Activated CD4-positive, alpha-beta memory T cell treated with anti-CD3 and anti-CD28 coated beads for 36 hours (primary cell): Measurements from ENCODE around the gene CAMK2D. TPM values are rescaled to one million over a fixed set of nuclear protein-coding genes. Genes with fewer than 3 reads are reported as not detected.

Source experiments
- CTCF ChIA-PET: fragments of 350-600 bp; sonication (Branson Sonifier 250); formaldehyde crosslinking; loops from one replicate; lab custom pipeline; 2021; ENCODE audit warnings: antibody characterized with exemption, inconsistent platforms; lab: Charles Lee
- POLR2A ChIA-PET: fragments of 350-600 bp; sonication (Branson Sonifier 250); formaldehyde crosslinking; loops from one replicate; lab custom pipeline; 2021; ENCODE audit warnings: antibody characterized with exemption; lab: Charles Lee
- DNase-seq: peaks from one replicate; pipeline ENCODE4 v3.0.0-alpha.2; 2020
- H3K27ac Mint-ChIP-seq: one replicate; pipeline ENCODE4 v1.8.0; 2021; ENCODE audit warnings: mixed read lengths
- H3K27me3 Mint-ChIP-seq: one replicate; pipeline ENCODE4 v1.8.0; 2021; ENCODE audit warnings: mixed read lengths
- H3K36me3 Mint-ChIP-seq: one replicate; pipeline ENCODE4 v1.8.0; 2021; ENCODE audit warnings: mixed read lengths
- H3K4me1 Mint-ChIP-seq: one replicate; pipeline ENCODE4 v1.8.0; 2021; ENCODE audit warnings: low read depth, mixed read lengths
- H3K4me3 Mint-ChIP-seq: one replicate; pipeline ENCODE4 v1.8.0; 2021; ENCODE audit warnings: mild to moderate bottlenecking, mixed read lengths
- H3K9me3 Mint-ChIP-seq: one replicate; pipeline ENCODE4 v1.8.0; 2021; ENCODE audit warnings: mixed read lengths
- intact Hi-C: fragments of 100-400 bp; cut with micrococcal nuclease; formaldehyde crosslinking; loops from one replicate; pipeline ENCODE4 v1.15.1; 2023
- total RNA-seq, 2 experiments: library from RNA; stranded (reverse); gene quantifications; one replicate each; pipeline ENCODE4 v1.2.3, GENCODE V29; 2021

Gene CAMK2D
- total RNA-seq, 2 experiments from 2014 or later = 82.5 to 82.9 TPM

GRCh38 chr4:113502476-113502875, 259.1 kb downstream of the CAMK2D start:
- POLR2A ChIA-PET = no interaction called here
- H3K36me3 Mint-ChIP-seq = peaks cover 46% of the 10 kb centered on the region
- H3K4me3 Mint-ChIP-seq = no peak overlapping the region
- no peaks in the 10 kb centered on the region for H3K27me3 Mint-ChIP-seq
- no peaks in the 10 kb centered on the region for H3K4me1 Mint-ChIP-seq
- CTCF ChIA-PET = no interaction called here
- intact Hi-C loops = no loop called here
- H3K9me3 Mint-ChIP-seq = no peaks in the 10 kb centered on the region
- H3K27ac Mint-ChIP-seq = no peak overlapping the region
- no peak for DNase-seq

GRCh38 chr4:113500424-113500823, 261.1 kb downstream of the CAMK2D start:
- no peak overlapping the region for H3K27ac Mint-ChIP-seq
- CTCF ChIA-PET = interaction anchor here (0.5 to 0.6 kb wide), 2 partner anchors 23 to 571 kb away, joined by 3 read pairs; no protein-coding TSS in a partner anchor
- peaks cover 58% of the 10 kb centered on the region for H3K36me3 Mint-ChIP-seq
- POLR2A ChIA-PET = no interaction called here
- no peaks in the 10 kb centered on the region for H3K27me3 Mint-ChIP-seq
- H3K4me3 Mint-ChIP-seq = no peak overlapping the region
- H3K4me1 Mint-ChIP-seq = no peaks in the 10 kb centered on the region
- H3K9me3 Mint-ChIP-seq = no peaks in the 10 kb centered on the region
- DNase-seq = no peak
- intact Hi-C loops = no loop called here

DNA sequence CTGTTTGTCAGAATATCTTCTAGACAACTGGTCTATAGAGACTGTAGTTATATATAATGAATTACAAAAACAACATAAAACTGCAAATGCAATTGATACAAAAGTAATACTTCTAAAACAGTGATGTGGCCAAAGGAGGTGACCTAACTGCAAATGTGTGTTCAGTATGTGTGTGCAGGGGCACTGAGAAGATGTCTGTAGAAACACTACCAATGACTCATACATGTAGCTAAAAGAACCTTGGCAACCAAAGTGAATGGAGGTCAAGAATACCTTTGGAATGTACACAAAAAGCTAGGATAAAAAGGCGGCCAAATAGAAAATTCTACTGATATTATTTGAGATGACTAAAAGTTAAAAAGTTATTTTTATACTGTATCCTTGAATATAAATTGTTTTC, 261.8 kb downstream of the CAMK2D start:
- no peaks in the 10 kb centered on the region for H3K27me3 Mint-ChIP-seq
- H3K36me3 Mint-ChIP-seq = peaks cover 58% of the 10 kb centered on the region
- H3K27ac Mint-ChIP-seq = no peak overlapping the region
- no peaks in the 10 kb centered on the region for H3K9me3 Mint-ChIP-seq
- DNase-seq = no peak
- H3K4me1 Mint-ChIP-seq = no peaks in the 10 kb centered on the region
- intact Hi-C loops = no loop called here
- CTCF ChIA-PET = interaction anchor here (0.6 kb wide), 1 partner anchor 24 kb away, joined by 3 read pairs; no protein-coding TSS in a partner anchor
- POLR2A ChIA-PET = interaction anchor here (0.6 kb wide), 1 partner anchor 845 kb away, joined by 3 read pairs; no protein-coding TSS in a partner anchor
- no peak overlapping the region for H3K4me3 Mint-ChIP-seq

DNA sequence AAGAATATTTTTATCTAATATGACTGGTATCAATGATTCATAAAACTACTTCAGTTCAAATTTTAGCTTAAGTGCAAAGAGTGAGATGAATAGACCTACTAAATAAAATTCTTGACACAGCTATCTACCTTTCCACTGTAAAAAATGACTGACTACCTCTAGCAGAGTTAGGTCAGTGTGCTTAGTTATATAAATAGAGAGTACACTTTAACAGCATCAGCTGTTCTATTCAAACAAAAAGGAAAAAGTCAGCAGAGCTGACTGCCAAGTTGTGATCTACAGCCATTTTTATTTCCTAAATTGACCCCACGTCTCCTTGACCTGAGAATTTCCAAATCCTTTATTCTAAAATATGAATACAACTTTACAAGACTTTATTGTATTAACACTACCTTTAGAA, 262.4 kb downstream of the CAMK2D start:
- Mint-ChIP-seq H3K4me3 (no peak overlapping the region), H3K27me3 (no peaks in the 10 kb centered on the region), H3K27ac (no peak overlapping the region), H3K36me3 (peaks cover 56% of the 10 kb centered on the region), H3K4me1 (no peaks in the 10 kb centered on the region), H3K9me3 (no peaks in the 10 kb centered on the region)
- ChIA-PET CTCF (no interaction called here), POLR2A (interaction anchor here (0.6 kb wide), 1 partner anchor 844 kb away, joined by 3 read pairs; no protein-coding TSS in a partner anchor)
- DNase-seq = no peak
- intact Hi-C loops = no loop called here

GRCh38 chr4:113497154-113497884, 264.2 kb downstream of the CAMK2D start:
- ChIA-PET CTCF (interaction anchor here (0.7 to 1.6 kb wide), 2 partner anchors 103 to 220 kb away, joined by 3 to 5 read pairs; no protein-coding TSS in a partner anchor), POLR2A (no interaction called here)
- Mint-ChIP-seq H3K4me3 (no peak overlapping the region), H3K9me3 (no peaks in the 10 kb centered on the region), H3K4me1 (no peaks in the 10 kb centered on the region), H3K27ac (no peak overlapping the region), H3K27me3 (no peaks in the 10 kb centered on the region), H3K36me3 (peaks cover 49% of the 10 kb centered on the region)
- intact Hi-C loops = no loop called here
- DNase-seq = no peak

- intact Hi-C loops = no loop called here
- Mint-ChIP-seq H3K4me3 (no peak overlapping the region), H3K4me1 (no peaks in the 10 kb centered on the region), H3K27me3 (no peaks in the 10 kb centered on the region), H3K36me3 (peaks cover 46% of the 10 kb centered on the region), H3K9me3 (no peaks in the 10 kb centered on the region), H3K27ac (no peak overlapping the region)
- ChIA-PET CTCF (interaction anchor here (0.7 to 1.6 kb wide), 4 partner anchors 102 to 450 kb away, joined by 3 to 5 read pairs (median 4); no protein-coding TSS in a partner anchor), POLR2A (no interaction called here)
- DNase-seq = no peak
These were observed 264.8 kb downstream of the CAMK2D start for GRCh38 chr4:113496698-113497097.

DNA sequence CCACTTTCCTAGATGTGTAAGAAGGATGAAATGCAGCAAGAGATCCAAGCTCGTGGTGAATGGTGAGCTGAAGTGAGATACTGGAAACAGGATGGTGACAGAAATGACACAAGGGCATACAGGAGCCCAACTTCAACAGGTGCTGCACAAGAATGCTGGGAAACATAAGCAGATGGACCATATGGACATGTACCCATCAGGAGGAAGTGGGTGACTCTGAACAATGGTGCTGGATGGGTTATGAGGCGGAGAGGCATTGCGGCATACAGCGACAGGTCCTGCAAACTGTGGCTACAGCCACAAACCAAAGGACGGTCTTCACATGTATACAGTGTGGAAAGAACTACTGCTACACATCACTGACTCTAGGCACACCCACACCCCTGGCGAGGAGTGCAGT, 265.7 kb downstream of the CAMK2D start:
- no peaks in the 10 kb centered on the region for H3K27me3 Mint-ChIP-seq
- no peak overlapping the region for H3K4me3 Mint-ChIP-seq
- H3K27ac Mint-ChIP-seq = no peak overlapping the region
- intact Hi-C loops = no loop called here
- ChIA-PET CTCF (interaction anchor here (1.0 kb wide), 1 partner anchor 451 kb away, joined by 4 read pairs; no protein-coding TSS in a partner anchor), POLR2A (no interaction called here)
- peaks cover 46% of the 10 kb centered on the region for H3K36me3 Mint-ChIP-seq
- no peak for DNase-seq
- H3K4me1 Mint-ChIP-seq = no peaks in the 10 kb centered on the region
- H3K9me3 Mint-ChIP-seq = no peaks in the 10 kb centered on the region

- H3K9me3 Mint-ChIP-seq = peaks cover 6% of the 10 kb centered on the region
- ChIA-PET CTCF (no interaction called here), POLR2A (no interaction called here)
- no peak overlapping the region for H3K4me3 Mint-ChIP-seq
- DNase-seq = no peak
- intact Hi-C loops = no loop called here
- peaks cover 7% of the 10 kb centered on the region for H3K4me1 Mint-ChIP-seq
- H3K27ac Mint-ChIP-seq = no peak overlapping the region
- H3K36me3 Mint-ChIP-seq = peaks cover 47% of the 10 kb centered on the region
- no peaks in the 10 kb centered on the region for H3K27me3 Mint-ChIP-seq
These were observed 278.4 kb downstream of the CAMK2D start for GRCh38 chr4:113483131-113483530.

GRCh38 chr4:113482325-113482724, 279.2 kb downstream of the CAMK2D start:
- CTCF ChIA-PET = no interaction called here
- no peaks in the 10 kb centered on the region for H3K27me3 Mint-ChIP-seq
- no peak overlapping the region for H3K4me3 Mint-ChIP-seq
- POLR2A ChIA-PET = no interaction called here
- H3K27ac Mint-ChIP-seq = no peak overlapping the region
- peaks cover 54% of the 10 kb centered on the region for H3K36me3 Mint-ChIP-seq
- peaks cover 8% of the 10 kb centered on the region for H3K9me3 Mint-ChIP-seq
- intact Hi-C loops = no loop called here
- H3K4me1 Mint-ChIP-seq = peaks cover 9% of the 10 kb centered on the region
- DNase-seq = no peak

DNA sequence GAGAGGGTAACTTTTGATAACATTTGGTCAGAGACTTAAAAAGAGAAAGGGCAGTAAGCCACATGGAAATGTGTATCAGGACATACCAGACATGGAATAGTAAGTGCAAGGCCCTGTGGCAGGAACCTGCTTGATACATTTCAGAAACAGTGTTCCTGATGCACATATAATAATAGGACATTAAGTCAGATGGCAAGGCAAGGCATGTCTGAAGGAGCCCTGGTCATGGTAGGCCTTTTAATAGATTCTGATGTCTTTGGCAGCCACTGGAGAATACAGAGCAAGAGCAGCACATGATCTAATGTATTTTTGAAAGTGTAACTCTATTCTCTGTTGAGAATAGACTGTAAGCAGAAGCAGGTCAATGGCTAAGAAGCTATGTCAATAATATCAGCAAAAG, 279.7 kb downstream of the CAMK2D start:
- H3K27me3 Mint-ChIP-seq = no peaks in the 10 kb centered on the region

GRCh38 chr4:113480109-113480508, 281.4 kb downstream of the CAMK2D start:
- Mint-ChIP-seq H3K27ac (no peak overlapping the region), H3K27me3 (no peaks in the 10 kb centered on the region), H3K9me3 (peaks cover 16% of the 10 kb centered on the region), H3K36me3 (peaks cover 61% of the 10 kb centered on the region), H3K4me3 (no peak overlapping the region), H3K4me1 (peaks cover 27% of the 10 kb centered on the region)
- intact Hi-C loops = no loop called here
- POLR2A ChIA-PET = no interaction called here
- CTCF ChIA-PET = no interaction called here
- DNase-seq = no peak

More for the DNA sequence above, 279.7 kb downstream of the CAMK2D start:
- H3K4me1 Mint-ChIP-seq = peaks cover 11% of the 10 kb centered on the region
- H3K9me3 Mint-ChIP-seq = peaks cover 11% of the 10 kb centered on the region
- H3K27ac Mint-ChIP-seq = no peak overlapping the region
- ChIA-PET CTCF (no interaction called here), POLR2A (no interaction called here)
- H3K36me3 Mint-ChIP-seq = peaks cover 54% of the 10 kb centered on the region
- H3K4me3 Mint-ChIP-seq = no peak overlapping the region
- DNase-seq = no peak
- intact Hi-C loops = no loop called here

- ChIA-PET CTCF (no interaction called here), POLR2A (no interaction called here)
- no peak for DNase-seq
- H3K27ac Mint-ChIP-seq = peak overlapping the region; percentile 51
- H3K9me3 Mint-ChIP-seq = peaks cover 16% of the 10 kb centered on the region
- H3K27me3 Mint-ChIP-seq = no peaks in the 10 kb centered on the region
- intact Hi-C loops = loop anchor here (10.0 kb wide), 1 partner anchor 427 kb away; no protein-coding TSS in a partner anchor
- peaks cover 50% of the 10 kb centered on the region for H3K36me3 Mint-ChIP-seq
- H3K4me1 Mint-ChIP-seq = peaks cover 40% of the 10 kb centered on the region
- H3K4me3 Mint-ChIP-seq = no peak overlapping the region
These were observed 283.5 kb downstream of the CAMK2D start for GRCh38 chr4:113478032-113478431.
